ENCODE results near the gene CALM1. TPM values are rescaled to one million over a fixed set of nuclear protein-coding genes. Genes with fewer than 3 reads are reported as not detected.

The CALM1 gene
- total and polyA plus RNA-seq, 2 donors (not counting 3 experiments of a cell fraction or from before 2014, with no cell fraction given): 476 to 731 TPM

GRCh38 chr14:90451961-90452360 lies 55.1 kb downstream of the CALM1 start:
- ChIA-PET CTCF (interaction anchor here (1.2 kb wide), 1 partner anchor 22 kb away, joined by 4 read pairs; no protein-coding TSS in a partner anchor), POLR2A (no interaction called here)
- TF ChIP-seq CTCF (IDR thresholded peaks at IDR 0.05; ENCODE audit: extremely low read depth in 1 of 2, insufficient read depth in 1 of 2, low read depth in 1 of 2, low read length in 2 of 2) (no peak), POLR2AphosphoS5 (IDR thresholded peaks at IDR 0.05; ENCODE audit: insufficient read depth, low read depth, low read length) (no peak), EZH2 (IDR thresholded peaks at IDR 0.05; ENCODE audit: borderline replicate concordance, low read depth, low read length, severe bottlenecking) (no peak), POLR2A (IDR thresholded peaks at IDR 0.05; ENCODE audit: low read depth, low read length) (no peak), MYC (IDR thresholded peaks at IDR 0.05; ENCODE audit: low read depth, low read length) (no peak), MAX (IDR thresholded peaks at IDR 0.05; ENCODE audit: insufficient read depth, insufficient read length) (no peak), JUN (IDR thresholded peaks at IDR 0.05; ENCODE audit: borderline replicate concordance, insufficient read depth, insufficient read length, low read depth) (no peak), GATA2 (IDR thresholded peaks at IDR 0.05; ENCODE audit: insufficient read depth, insufficient read length, low read depth, low read length) (no peak), FOS (IDR thresholded peaks at IDR 0.05; ENCODE audit: borderline replicate concordance, insufficient read depth, low read length) (no peak)
- FAIRE-seq: no peak
- DNase-seq (ENCODE audit: low read depth, low spot score): no peak
- Histone ChIP-seq H3K79me2 (ENCODE audit: control insufficient read depth, insufficient read depth, low read length) (no peaks in the 10 kb centered on the region), H2AFZ (ENCODE audit: low read depth, low read length) (no peak overlapping the region), H3K4me3 (replicated peaks in 1 of 3; ENCODE audit: insufficient read depth in 1 of 3, low read depth in 1 of 3, low read length in 3 of 3) (no peak overlapping the region), H3K4me1 (ENCODE audit: control insufficient read depth, extremely low read depth, insufficient read depth, low read length) (peaks cover 3% of the 10 kb centered on the region), H3K9ac (replicated peaks; ENCODE audit: extremely low read depth, insufficient read depth, low read length) (no peak overlapping the region), H3K9me3 (replicated peaks; ENCODE audit: control insufficient read depth, insufficient read depth, low read length) (no peaks in the 10 kb centered on the region), H3K9me1 (replicated peaks; ENCODE audit: control insufficient read depth, extremely low read depth, insufficient read depth, low read length) (no peaks in the 10 kb centered on the region), H3K27ac (ENCODE audit: insufficient read depth, low read depth, low read length) (no peak overlapping the region), H3K27me3 (ENCODE audit: control insufficient read depth in 2 of 2, insufficient read depth in 2 of 2, low read length in 2 of 2) (no peaks in the 10 kb centered on the region), H3K4me2 (ENCODE audit: insufficient read depth, low read length) (no peak overlapping the region), H3K36me3 (ENCODE audit: control insufficient read depth in 2 of 2, extremely low read depth in 1 of 2, insufficient read depth in 2 of 2, low read length in 2 of 2) (no peaks in the 10 kb centered on the region), H4K20me1 (replicated peaks; ENCODE audit: control insufficient read depth, extremely low read depth, insufficient read depth, low read length) (no peaks in the 10 kb centered on the region)
- dilution Hi-C loops (cut with MboI; ENCODE audit: extremely low pct_ligation_motif_present, low sequenced_read_pairs): no loop called here
- BruUV-seq (replicated peaks): no TSS peak
- intact Hi-C loops (cut with micrococcal nuclease): no loop called here
